Osteoblast (primary cell): ENCODE results near the gene SATB1. TPM values are rescaled to one million over a fixed set of nuclear protein-coding genes. Genes with fewer than 3 reads are reported as not detected.
"Not testable (repeated sequence)": the region's sequence is repeated elsewhere in the genome, so short reads cannot be mapped to it uniquely, and the experiment has no call there.

Experiments
- DNase-seq: peaks from one replicate; pipeline ENCODE4 v3.0.0; 2011; ENCODE audit warnings: low spot score, mixed read lengths; ENCODE audit not compliant: insufficient read length; ENCODE audit errors: missing footprints
- H2AFZ ChIP-seq: 2 replicates; pipeline ENCODE4 v1.6.0; 2011; ENCODE audit warnings: mild to moderate bottlenecking, low read length
- H3K27ac ChIP-seq: 2 replicates; pipeline ENCODE4 v1.5.1; 2011; ENCODE audit warnings: mild to moderate bottlenecking, low read depth, low read length, moderate library complexity
- H3K27me3 ChIP-seq: 2 replicates; pipeline ENCODE4 v1.6.0; 2012; ENCODE audit warnings: mild to moderate bottlenecking, control low read depth, inconsistent platforms, low read length, moderate library complexity; ENCODE audit not compliant: insufficient read depth
- H3K36me3 ChIP-seq: 2 replicates; pipeline ENCODE4 v1.5.1; 2011; ENCODE audit warnings: mild to moderate bottlenecking, low read length, control low read depth, moderate library complexity; ENCODE audit not compliant: insufficient read depth
- H3K4me1 ChIP-seq: 2 replicates; pipeline ENCODE4 v1.5.1; 2011; ENCODE audit warnings: mild to moderate bottlenecking, low read length, control low read depth, moderate library complexity; ENCODE audit not compliant: insufficient read depth
- H3K4me2 ChIP-seq: 2 replicates; pipeline ENCODE4 v1.6.0; 2011; ENCODE audit warnings: mild to moderate bottlenecking, low read length; ENCODE audit not compliant: insufficient read depth
- H3K4me3 ChIP-seq: fragments of 200-600 bp; sonication (generic); 3 replicates; pipeline ENCODE4 v1.5.1; 2012; ENCODE audit warnings: mild to moderate bottlenecking, low read length, inconsistent platforms; ENCODE audit not compliant: insufficient read depth
- H3K79me2 ChIP-seq: 2 replicates; pipeline ENCODE4 v1.6.0; 2012; ENCODE audit warnings: mild to moderate bottlenecking, low read length, control low read depth, inconsistent platforms; ENCODE audit not compliant: insufficient read depth
- H3K9me3 ChIP-seq: 2 replicates; pipeline ENCODE4 v1.5.1; 2011; ENCODE audit warnings: low read depth, low read length, control low read depth
- H4K20me1 ChIP-seq: 2 replicates; pipeline ENCODE4 v1.6.0; 2012; ENCODE audit warnings: mild to moderate bottlenecking, low read length, control low read depth; ENCODE audit not compliant: insufficient read depth
- CTCF ChIP-seq: IDR thresholded peaks from 2 replicates; pipeline ENCODE4 v1.5.1; 2011; ENCODE audit warnings: mild to moderate bottlenecking, low read depth, low read length, moderate library complexity; ENCODE audit errors: extremely low read depth
- total RNA-seq: library from RNA; depleted of rRNA; stranded (reverse); fragments of >200 nt; gene quantifications from 2 replicates; pipeline ENCODE4 v1.2.3, GENCODE V29; 2012

Gene SATB1
- total RNA-seq, 1 donor, result 29.0 TPM

GRCh38 chr3:18454766-18455165, 29.6 kb upstream of the SATB1 start:
- no peaks in the 10 kb centered on the region for H3K27me3 ChIP-seq
- no peaks in the 10 kb centered on the region for H3K36me3 ChIP-seq
- no peak overlapping the region for H3K27ac ChIP-seq
- no peak overlapping the region for H3K4me3 ChIP-seq
- H3K79me2 ChIP-seq, result no peaks in the 10 kb centered on the region
- H2AFZ ChIP-seq, result no peak overlapping the region
- no peaks in the 10 kb centered on the region for H3K9me3 ChIP-seq
- TF ChIP-seq CTCF, result no peak
- DNase-seq, result no peak
- no peaks in the 10 kb centered on the region for H3K4me1 ChIP-seq
- no peaks in the 10 kb centered on the region for H4K20me1 ChIP-seq
- no peak overlapping the region for H3K4me2 ChIP-seq

- not testable (repeated sequence) for H2AFZ ChIP-seq, H4K20me1 ChIP-seq, H3K27ac ChIP-seq, H3K79me2 ChIP-seq, H3K9me3 ChIP-seq, DNase-seq, H3K36me3 ChIP-seq, H3K4me3 ChIP-seq, H3K4me1 ChIP-seq, H3K4me2 ChIP-seq
- peaks cover 20% of the 10 kb centered on the region for H3K27me3 ChIP-seq
Observed at GRCh38 chr3:18449618-18450017, 24.5 kb upstream of the SATB1 start.

GRCh38 chr3:18447720-18448119, 22.6 kb upstream of the SATB1 start:
- no peak for DNase-seq
- H3K4me1 ChIP-seq, result peaks cover 7% of the 10 kb centered on the region
- peaks cover 39% of the 10 kb centered on the region for H3K27me3 ChIP-seq
- H2AFZ ChIP-seq, result no peak overlapping the region
- H3K36me3 ChIP-seq, result no peaks in the 10 kb centered on the region
- TF ChIP-seq CTCF, result no peak
- no peaks in the 10 kb centered on the region for H3K79me2 ChIP-seq
- H3K4me2 ChIP-seq, result no peak overlapping the region
- H3K4me3 ChIP-seq, result no peak overlapping the region
- H3K27ac ChIP-seq, result no peak overlapping the region
- H3K9me3 ChIP-seq, result no peaks in the 10 kb centered on the region
- H4K20me1 ChIP-seq, result no peaks in the 10 kb centered on the region

- H3K27ac ChIP-seq, result no peak overlapping the region
- TF ChIP-seq CTCF, result no peak
- no peak overlapping the region for H3K4me3 ChIP-seq
- H3K27me3 ChIP-seq, result peaks cover 46% of the 10 kb centered on the region
- no peaks in the 10 kb centered on the region for H3K9me3 ChIP-seq
- H3K4me1 ChIP-seq, result peaks cover 7% of the 10 kb centered on the region
- no peaks in the 10 kb centered on the region for H3K79me2 ChIP-seq
- DNase-seq, result no peak
- no peak overlapping the region for H2AFZ ChIP-seq
- H3K36me3 ChIP-seq, result no peaks in the 10 kb centered on the region
- no peak overlapping the region for H3K4me2 ChIP-seq
- H4K20me1 ChIP-seq, result no peaks in the 10 kb centered on the region
Observed at GRCh38 chr3:18446149-18446825, 21.1 kb upstream of the SATB1 start.
